Measurements from ENCODE around the gene MBOAT1.

GRCh38 chr6:20180935-20181334 is 31.3 kb downstream of the MBOAT1 start:
- TF ChIP-seq CTCF (IDR thresholded peaks at IDR 0.05): no peak
- TF ChIP-seq POLR2A (IDR thresholded peaks at IDR 0.05): no peak

Measured in testis (tissue), 2 donors.